Activated naive CD8-positive, alpha-beta T cell treated with anti-CD3 and anti-CD28 coated beads, Interleukin-2, amount 50 U/mL, for 16 hours (primary cell): ENCODE results near the gene ZBTB46.

Experiments used
- DNase-seq: peaks from one replicate; pipeline ENCODE4 v3.0.0-alpha.2; 2020; ENCODE audit warnings: low read depth, low spot score

Gene ZBTB46

DNA sequence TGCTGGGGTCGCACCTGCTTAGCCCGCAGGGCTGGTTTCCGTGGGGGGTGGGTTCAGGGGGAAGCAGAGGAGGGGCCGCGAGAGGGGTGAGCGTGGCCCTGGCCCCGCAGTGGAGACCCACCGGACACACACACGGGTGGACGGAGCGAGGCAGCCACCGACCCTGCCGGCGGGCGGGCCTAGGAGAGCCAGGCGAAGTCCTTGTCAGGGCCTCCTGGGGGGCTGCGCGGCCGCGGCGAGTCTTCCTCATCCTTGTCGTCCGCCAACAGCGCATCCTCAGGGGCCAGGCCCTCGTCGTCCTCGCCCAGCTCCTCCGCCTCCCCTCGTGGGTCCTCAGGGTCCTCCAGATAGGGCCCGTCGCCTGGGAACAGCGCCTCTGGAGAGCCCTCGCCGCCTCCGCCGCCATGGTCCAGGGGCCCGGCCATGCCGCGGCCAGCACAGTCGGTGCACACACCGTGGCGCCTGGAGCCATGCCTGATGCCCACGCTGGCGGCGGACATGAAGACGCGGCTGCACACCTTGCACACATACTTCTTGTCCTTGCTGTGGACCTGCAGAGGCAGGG is 84.2 kb downstream of the ZBTB46 start:
- DNase-seq, result no peak

DNA sequence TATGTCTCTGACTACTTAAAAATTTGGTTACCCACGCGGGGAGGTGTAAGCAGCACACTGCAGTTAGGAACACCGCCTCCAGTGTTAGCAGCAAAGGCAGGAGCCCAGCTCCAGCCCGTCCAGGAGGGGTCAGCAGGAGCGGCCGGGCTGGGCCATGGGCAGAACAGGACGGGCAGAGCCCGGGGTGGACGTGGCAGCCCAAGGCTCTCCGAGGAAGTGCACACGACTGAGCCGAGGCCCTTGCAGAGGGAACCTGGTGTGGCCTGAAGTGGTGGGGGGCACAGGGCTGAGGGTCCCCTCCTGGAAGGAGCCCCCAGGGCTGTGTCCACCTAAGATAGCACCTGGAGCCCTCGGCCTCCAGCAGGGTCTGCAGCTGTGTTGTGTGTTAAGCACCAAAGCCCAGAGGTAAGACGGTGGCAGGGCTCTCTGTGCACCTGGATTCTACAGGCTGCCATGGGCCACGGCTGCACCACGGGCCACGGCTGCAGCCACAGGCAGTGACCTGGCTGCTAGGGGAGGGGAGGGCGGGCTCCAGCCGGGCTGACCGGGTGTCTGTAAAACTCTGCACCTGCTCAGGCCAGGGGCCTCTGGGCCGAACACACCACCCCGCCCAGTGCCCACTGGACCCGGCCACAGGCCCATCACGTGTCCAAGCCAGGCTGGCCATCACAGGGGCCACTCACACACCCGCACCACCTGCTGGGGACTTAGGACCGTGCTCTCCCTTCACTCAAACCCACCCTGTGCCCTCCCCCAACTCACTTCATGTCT is 84.9 kb downstream of the ZBTB46 start:
- DNase-seq, result no peak

DNA sequence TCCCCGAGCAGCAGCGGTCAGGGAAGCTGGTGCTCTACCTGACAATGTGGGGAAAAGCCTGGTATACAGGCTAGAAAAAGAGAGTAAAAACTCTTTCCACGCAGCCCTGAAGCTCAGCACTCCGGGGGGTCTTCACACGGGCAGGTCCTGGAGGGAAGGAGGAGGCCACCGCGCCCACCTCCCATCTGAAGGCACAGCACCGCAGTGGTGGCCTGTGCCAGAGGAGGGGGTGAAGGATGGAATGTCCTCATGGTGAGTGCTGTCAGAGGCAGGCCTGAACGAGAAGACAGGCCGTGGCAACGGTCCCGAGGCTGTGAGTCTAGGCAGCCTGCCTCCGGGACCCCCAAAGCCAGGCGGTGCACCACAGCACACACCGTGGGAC is 85.6 kb downstream of the ZBTB46 start:
- no peak for DNase-seq

DNA sequence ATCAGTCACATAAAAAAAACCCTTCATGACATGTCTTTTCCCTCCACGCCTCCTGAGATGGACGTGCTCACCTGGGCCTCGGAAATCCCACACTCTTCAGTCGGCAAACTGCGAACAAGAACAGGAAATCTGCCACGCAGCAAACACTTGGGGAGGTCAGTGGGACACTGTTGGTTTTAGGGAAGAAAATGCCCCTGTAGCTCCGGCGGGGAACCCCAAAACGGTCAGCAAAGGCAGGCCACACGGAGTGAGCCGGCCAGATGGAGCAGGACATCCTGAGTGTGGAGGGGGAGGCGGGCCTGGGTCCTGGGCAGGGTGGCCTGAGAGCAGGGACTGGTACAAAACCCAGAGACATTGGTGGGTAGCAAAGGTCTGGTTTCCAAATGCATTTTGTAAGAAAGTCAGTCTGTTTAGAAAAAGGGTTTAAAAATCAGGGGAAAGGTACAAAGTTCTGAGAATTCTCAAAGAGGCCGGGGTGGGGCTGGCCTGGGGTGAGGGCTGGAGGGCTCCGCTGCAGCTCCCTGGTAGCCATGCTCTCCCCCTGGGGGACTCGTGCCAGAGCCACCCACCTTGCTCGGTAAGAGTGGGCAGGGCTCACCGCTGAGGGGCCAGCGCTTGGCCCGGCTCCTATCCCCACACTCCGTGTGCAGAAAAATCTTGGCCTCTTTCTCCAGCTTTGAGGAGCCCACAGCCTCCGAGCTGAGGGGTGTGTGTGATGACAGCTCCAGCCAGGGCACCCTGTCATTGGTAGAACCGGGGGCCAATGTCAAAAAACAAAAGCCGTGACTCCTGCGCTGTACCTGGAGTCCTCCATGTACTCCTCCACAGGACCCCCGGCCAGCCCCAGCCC is 86.3 kb downstream of the ZBTB46 start:
- no peak for DNase-seq

DNA sequence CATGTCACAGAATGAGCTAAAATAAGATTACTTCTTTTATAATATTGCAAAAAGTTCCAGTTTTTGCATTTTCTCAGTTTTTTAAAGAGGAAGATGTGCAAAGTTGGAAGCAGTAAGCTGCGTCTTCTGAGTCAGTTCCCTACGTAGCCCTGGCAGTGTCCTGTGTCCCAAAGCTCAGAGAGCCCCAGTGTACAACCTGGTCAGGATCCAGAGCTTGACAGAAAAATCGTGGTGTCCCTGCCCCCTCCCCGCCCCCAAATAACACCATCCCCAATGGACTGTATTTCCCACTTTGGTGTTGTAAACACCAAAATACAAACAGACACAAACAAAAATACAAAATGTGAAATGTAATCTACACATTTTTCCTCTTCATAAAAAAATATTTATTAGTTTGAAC is 86.9 kb downstream of the ZBTB46 start:
- no peak for DNase-seq

DNA sequence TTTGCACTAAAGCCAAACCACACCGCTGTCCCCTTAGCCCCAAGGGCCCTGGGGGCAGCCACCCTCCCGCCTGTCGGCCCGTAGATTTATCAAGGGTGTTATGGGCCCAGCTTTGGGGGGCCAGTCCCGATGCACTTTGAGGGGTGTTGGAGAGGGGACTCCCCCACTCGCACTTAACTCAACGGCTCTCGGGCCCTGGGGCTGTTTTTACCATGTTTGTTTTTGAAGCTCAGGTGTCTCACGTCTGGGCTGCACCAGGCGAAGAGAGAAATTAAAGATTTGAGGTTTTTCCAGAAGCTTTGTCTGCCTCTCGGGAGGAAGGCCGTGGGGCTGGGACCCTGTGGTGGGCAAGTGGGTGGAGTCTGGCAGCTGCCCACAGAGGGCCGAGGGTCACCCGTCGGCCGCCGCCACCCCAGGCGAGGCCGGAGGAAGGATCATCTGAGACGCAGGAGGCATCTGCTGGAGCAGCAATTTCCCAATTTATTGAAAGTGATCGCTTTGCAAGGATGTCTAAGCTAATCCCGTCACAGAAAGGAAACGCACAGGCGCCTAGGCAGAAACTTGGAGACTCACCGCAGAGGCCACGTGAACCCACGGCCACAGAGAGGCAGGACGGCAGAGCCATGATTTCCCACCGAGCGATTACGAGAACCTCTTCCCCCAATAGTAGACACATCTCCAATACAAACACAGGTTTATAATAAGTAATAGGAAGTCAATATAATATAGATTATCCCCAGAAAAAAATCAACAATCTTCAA is 87.7 kb downstream of the ZBTB46 start:
- DNase-seq, result no peak

DNA sequence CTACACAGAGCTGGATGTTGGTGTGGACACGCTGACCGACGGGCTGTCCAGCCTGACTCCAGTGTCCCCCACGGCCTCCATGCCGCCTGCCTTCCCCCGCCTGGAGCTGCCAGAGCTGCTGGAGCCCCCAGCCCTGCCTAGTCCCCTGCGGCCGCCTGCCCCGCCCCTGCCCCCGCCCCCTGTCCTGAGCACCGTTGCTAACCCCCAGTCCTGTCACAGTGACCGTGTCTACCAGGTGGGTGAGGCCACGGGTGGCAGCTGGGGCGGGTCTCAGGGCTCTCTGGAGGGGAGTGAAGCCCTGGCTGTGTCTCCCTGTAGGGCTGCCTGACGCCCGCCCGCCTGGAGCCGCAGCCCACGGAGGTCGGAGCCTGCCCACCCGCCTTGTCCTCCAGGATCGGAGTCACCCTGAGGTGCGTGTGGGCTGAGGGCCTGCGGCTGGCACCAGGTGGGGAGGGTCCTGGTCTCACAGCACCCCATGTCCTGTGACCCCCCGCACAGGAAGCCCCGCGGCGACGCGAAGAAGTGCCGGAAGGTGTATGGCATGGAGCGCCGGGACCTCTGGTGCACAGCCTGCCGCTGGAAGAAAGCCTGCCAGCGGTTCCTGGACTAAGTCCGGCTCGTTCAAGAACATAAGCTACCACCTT is 88.6 kb downstream of the ZBTB46 start:
- DNase-seq, result no peak

DNA sequence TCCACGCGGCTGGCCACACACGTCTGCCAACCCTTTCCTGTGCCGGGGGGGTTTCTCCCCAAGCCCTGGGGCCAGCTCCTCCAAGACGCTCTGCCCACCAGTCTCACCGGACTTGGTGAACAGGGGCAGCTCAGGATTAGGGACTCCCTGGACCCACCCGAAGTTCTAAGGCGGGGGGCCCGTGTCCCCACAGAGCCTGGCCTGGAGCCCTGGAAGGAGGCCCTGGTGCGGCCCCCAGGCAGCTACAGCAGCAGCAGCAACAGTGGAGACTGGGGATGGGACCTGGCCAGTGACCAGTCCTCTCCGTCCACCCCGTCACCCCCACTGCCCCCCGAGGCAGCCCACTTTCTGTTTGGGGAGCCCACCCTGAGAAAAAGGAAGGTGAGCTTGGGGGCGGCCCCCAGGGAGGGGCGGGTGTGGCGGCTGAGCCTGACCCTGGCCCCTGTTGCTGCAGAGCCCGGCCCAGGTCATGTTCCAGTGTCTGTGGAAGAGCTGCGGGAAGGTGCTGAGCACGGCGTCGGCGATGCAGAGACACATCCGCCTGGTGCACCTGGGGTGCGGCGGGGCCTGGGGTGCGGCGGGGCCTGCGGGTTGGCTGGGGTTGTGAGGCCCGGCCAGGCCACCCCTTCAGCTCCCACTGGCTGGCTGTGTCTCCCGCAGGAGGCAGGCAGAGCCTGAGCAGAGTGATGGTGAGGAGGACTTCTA is 89.2 kb downstream of the ZBTB46 start:
- DNase-seq, result no peak

DNA sequence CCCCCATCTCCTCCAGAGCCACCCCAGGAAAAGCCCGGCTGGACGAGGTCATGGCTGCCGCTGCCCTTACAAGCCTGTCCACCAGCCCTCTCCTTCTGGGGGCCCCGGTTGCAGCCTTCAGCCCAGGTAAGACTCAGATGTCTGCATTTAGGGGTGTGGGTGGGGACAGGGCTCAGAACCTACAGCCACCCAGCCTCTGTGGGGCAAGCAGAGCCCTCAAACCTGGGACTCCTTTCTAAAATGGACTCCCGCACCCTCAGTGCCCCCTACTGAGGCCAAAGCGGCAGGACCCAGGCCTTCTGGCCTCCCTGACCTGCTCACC is 89.7 kb downstream of the ZBTB46 start:
- no peak for DNase-seq

DNA sequence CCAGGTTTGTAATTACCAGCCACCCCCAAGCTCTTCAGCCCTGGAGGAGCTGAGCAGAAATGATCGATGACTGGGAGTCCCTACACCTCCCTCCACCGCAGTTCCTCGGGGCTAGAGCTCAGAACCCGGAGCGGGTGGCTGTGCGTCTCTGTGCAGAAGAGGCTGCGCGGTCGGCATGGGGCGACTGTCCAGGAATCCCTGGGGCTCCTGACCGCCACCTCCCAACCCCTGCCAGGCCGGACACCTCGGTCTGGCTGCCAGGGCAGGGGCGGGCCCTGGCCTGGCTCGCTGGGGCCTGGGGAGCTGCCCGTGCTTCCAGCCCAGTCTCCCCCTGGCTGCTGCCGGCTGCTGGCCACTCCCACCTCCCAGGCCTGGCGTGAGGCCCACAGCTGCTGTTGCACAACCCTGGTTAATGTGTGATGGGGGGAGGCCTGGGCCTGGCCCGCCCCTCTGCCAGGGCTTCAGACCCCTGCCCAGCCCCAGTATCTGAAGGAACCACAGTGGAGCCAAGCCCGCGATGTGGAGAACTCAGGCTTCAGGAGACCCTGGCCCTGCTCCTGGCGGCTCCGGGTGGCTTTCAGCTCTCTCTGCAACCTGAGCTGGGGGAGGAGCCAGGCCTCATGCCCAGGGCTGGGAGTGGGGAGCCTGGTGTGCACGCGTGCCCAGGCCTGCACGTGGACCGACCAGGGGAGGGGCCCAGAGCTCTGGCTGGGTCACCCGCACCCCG is 90.3 kb downstream of the ZBTB46 start:
- no peak for DNase-seq

DNA sequence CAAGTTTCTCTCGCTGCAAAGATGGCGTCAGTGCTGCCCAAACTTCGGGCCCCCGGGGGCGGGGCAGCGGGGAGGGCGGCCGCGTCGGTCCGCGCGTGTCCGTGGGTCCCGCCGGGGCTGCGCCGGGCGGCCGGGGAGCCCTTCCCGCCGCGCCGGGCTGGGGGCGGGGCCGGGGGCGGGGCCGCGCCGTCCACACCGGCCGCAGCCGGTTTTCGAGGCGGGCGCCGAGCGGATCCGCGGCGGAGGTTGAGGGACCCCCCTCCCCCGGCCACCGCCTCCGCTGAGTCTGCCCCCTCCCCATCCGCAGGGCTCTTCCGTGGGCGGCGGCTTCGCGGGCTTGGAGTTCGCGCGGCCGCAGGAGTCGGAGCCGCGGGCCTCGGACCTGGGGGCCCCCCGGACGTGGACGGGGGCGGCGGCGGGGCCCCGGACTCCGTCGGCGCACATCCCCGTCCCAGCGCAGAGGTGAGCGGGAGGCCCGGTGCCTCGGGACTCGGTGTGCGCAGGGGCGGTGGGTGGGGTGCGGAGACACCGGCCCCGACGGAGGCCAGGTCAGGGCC is 90.9 kb downstream of the ZBTB46 start:
- no peak for DNase-seq

DNA sequence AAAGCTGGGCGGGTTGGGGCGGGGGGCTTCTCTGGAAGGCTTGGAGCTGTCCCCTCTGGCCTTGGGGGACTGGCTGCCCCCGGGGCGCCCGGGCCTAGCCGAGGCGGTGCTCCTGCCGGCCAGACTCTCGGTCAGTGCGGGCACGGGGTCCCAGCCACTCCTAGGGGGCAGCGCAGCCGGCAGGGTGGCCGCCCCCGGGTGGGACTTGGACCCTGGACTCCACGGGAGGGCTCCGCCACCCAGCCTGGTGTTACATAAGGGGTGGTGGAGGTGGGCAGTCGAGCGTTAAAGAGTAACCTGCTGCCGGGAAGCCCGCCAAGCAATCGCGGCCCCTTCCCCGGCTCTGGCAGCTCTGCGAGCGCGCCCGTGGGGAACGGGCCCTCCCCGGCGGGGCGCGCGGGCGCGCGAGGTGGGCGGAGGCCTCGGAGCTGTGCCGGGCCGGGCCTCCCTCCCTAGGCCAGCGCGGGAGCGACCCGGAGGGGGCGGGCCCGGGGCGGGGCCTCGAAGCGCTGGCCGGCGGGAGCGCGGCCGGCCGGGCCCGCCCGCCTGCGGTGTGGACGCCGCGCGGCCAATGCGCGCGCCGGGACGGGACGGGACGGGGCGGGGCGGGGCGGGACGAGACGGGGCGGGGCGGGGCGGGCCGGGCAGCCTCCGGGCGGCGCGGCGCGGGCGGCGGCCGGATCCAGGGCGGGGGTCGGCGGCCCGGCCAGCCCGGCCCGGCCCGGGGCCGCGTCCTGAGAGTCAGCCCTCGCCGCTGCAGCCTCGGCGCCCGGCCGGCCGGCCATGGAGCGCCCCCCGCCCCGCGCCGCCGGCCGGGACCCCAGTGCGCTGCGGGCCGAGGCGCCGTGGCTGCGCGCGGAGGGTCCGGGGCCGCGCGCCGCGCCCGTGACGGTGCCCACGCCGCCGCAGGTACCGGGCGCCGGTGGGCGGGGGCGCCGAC is 91.7 kb downstream of the ZBTB46 start, which contains the start of gene SLC2A4RG:
Gene SLC2A4RG, plus strand, starts transcription at position 647 of the 940 bp plus-strand sequence. Its CDS starts 137 bp downstream, at position 784.
- no peak for DNase-seq

DNA sequence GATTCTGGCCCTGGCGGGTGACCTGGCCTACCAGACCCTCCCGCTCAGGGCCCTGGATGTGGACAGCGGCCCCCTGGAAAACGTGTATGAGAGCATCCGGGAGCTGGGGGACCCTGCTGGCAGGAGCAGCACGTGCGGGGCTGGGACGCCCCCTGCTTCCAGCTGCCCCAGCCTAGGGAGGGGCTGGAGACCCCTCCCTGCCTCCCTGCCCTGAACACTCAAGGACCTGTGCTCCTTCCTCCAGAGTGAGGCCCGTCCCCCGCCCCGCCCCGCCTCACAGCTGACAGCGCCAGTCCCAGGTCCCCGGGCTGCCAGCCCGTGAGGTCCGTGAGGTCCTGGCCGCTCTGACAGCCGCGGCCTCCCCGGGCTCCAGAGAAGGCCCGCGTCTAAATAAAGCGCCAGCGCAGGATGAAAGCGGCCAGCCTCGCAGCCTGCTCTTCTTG is 92.4 kb downstream of the ZBTB46 start:
- no peak for DNase-seq

DNA sequence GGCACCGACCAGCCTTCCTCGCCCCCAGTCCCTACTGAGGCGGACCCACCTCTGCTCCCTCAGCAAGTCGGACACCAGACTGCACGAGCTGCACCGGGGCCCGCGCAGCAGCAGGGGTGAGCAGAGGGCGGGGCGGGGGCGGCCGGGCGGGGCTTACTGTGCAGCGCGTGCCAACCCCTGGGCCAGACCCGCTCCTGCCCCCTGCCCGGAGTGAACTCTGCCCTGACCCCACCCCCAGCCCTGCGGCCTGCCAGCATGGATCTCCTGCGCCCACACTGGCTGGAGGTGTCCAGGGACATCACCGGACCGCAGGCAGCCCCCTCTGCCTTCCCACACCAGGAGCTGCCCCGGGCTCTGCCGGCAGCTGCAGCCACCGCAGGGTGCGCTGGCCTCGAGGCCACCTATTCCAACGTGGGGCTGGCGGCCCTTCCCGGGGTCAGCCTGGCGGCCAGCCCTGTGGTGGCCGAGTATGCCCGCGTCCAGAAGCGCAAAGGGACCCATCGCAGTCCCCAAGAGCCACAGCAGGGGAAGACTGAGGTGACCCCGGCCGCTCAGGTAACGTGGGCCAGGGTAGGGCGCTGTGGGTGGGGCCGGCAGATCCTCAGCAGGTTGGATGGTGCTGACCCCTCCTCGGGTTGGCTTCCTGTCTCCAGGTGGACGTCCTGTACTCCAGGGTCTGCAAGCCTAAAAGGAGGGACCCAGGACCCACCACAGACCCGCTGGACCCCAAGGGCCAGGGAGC is 92.9 kb downstream of the ZBTB46 start:
- DNase-seq, result no peak

DNA sequence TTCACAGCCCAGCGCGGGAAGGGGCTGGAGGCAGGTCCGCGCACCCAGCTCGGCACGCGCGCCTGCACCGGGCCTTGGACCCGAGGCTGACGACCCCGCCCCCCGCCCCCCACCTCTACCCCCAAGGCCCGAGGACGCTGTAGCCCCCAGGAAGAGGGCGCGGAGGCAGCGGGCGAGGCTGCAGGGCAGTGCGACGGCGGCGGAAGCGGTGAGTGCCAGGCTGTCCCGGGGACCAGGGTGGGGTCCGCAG is 93.4 kb downstream of the ZBTB46 start:
- no peak for DNase-seq

DNA sequence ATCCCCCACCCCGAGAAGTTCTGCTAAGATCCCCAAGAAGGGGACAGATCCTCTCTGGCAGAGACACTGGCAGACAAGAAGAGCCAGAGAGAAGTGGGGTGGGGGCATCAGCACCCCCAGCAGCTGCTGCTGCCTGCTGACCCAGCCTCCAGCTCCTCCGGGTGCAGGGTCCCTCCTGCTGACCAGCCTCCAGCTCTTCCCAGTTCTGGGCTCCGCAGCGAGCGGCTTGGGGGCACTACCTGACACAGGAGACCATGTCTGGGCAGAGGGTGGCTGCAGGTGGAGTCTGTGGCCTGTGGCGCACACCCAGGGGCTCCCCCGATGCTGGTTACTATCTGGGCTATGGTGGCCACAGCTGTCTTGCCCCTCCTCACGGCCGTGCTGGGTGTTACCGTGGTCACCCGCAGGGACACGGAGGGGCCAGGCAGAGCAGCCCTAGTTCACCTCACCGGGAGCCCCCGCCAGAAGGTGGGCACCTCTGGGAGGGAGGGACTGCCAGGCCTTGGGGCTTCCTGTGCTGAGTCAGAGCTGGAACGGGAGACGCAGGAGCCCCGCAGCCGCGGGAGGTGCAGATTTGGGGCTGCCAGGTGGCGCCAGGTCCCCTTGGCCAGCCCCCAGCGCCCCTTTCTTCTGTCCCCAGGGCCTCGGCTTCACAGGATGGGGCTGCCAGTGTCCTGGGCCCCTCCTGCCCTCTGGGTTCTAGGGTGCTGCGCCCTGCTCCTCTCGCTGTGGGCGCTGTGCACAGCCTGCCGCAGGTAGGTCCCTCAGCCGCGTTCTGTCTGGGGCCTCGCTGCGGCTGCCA is 94.0 kb downstream of the ZBTB46 start:
- no peak for DNase-seq
